ENCODE measurements around the gene DMD.
A peak's percentile ranks its signal among the peaks of the same experiment; 100 is the strongest.

Gene DMD

GRCh38 chrX:32514986-32515385, 696.4 kb downstream of the DMD start:
- FAIRE-seq (no peak), DNase-seq (ENCODE audit: insufficient read length, low spot score) (no peak)
- TF ChIP-seq CTCF (IDR thresholded peaks at IDR 0.05; ENCODE audit: insufficient read depth, missing control alignments) = no peak

- TF ChIP-seq CTCF (IDR thresholded peaks at IDR 0.05; ENCODE audit: insufficient read depth, missing control alignments) = no peak
- FAIRE-seq = peak; percentile 86
- DNase-seq (ENCODE audit: insufficient read length, low spot score) = no peak
These were observed 709.7 kb downstream of the DMD start for GRCh38 chrX:32501606-32502005.

GRCh38 chrX:32496671-32497070, 714.7 kb downstream of the DMD start:
- DNase-seq (ENCODE audit: insufficient read length, low spot score) (no peak), FAIRE-seq (no peak)
- TF ChIP-seq CTCF (IDR thresholded peaks at IDR 0.05; ENCODE audit: insufficient read depth, missing control alignments) = no peak

DNA sequence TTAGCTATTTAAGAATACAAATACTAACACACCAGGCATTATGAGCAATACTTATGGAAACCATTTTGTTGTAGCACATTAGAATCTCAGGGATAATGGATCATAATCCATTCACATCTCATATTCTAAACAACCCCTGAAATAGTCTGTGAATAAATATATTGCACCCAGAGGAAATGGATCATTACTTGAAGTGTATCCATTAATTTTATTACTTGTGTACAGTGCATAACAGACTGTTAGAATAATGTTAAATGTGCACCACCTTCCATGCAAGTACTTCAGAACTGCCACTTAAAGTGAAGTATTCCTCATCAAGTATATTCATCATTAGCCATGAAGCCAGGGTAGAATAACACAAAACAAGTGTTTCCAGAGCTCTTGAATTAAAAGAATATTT, 715.5 kb downstream of the DMD start:
- no peak for DNase-seq (ENCODE audit: insufficient read length, low spot score)
- TF ChIP-seq CTCF (IDR thresholded peaks at IDR 0.05; ENCODE audit: insufficient read depth, missing control alignments) = no peak
- no peak for FAIRE-seq

GRCh38 chrX:32489125-32489524, 722.2 kb downstream of the DMD start:
- DNase-seq (ENCODE audit: insufficient read length, low spot score) (no peak), FAIRE-seq (no peak)
- no peak for TF ChIP-seq CTCF (IDR thresholded peaks at IDR 0.05; ENCODE audit: insufficient read depth, missing control alignments)

- DNase-seq (ENCODE audit: insufficient read length, low spot score) = no peak
- peak; percentile 47 for TF ChIP-seq CTCF (IDR thresholded peaks at IDR 0.05; ENCODE audit: insufficient read depth, missing control alignments)
- no peak for FAIRE-seq
These were observed 727.7 kb downstream of the DMD start for GRCh38 chrX:32483534-32484136.

DNA sequence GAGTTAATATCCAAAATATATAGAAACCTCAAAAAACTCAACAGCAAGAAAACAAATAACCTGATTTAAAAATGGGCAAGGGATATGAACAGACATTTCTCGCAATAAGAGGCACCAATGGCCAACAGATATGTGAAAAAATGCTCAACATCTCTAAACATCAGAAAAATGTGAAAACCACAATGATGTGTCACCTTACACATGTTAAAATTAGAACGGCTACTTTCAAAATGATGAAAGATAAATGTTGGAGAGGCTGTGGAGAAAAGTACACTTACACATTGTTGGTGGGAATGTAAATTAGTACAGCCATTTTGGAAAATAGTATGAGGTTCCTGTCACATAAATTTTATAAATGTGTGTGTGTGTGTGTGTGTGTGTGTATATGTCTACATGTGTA, 731.3 kb downstream of the DMD start:
- no peak for DNase-seq (ENCODE audit: insufficient read length, low spot score)
- no peak for FAIRE-seq
- no peak for TF ChIP-seq CTCF (IDR thresholded peaks at IDR 0.05; ENCODE audit: insufficient read depth, missing control alignments)

All from D721Med (cell line).